ENCODE measurements around the gene SPPL2A. TPM values are rescaled to one million over a fixed set of nuclear protein-coding genes. Genes with fewer than 3 reads are reported as not detected.
A peak's percentile ranks its signal among the peaks of the same experiment; 100 is the strongest.

Gene SPPL2A
- total and polyA plus RNA-seq, 9 of the 15 experiments (the other 6 are each of a cell fraction or from before 2014, with no cell fraction given) = 9.8 to 66.1 (median 38.0) TPM

- TF ChIP-seq CEBPG (CRISPR knock-in tag; IDR thresholded peaks at IDR 0.05) = no peak; the same call in 1 of the 2 replicates
- peak in 1 of 2 experiments; percentile 61; a peak in 2 of 4 replicates for TF ChIP-seq CEBPG (tag; conservative IDR thresholded peaks at IDR 0.05 in 1 of 2, IDR thresholded peaks at IDR 0.05 in 1 of 2)
- peak; percentile 28 for TF ChIP-seq RNF2 (IDR thresholded peaks at IDR 0.05)
- TF ChIP-seq KLF6 (CRISPR knock-in tag; IDR thresholded peaks at IDR 0.05; ENCODE audit: borderline replicate concordance) = no peak
- TF ChIP-seq ZNF592 (IDR thresholded peaks at IDR 0.05) = peak; percentile 46; the same call in 1 of the 2 replicates
- peak; percentile 51; the same call in 1 of the 2 replicates for TF ChIP-seq MBD2 (IDR thresholded peaks at IDR 0.05; ENCODE audit: borderline replicate concordance, low read depth)
- no peak; the same call in 1 of the 2 replicates for TF ChIP-seq TARDBP (IDR thresholded peaks at IDR 0.05)
- no peak for TF ChIP-seq ZNF347 (CRISPR knock-in tag; IDR thresholded peaks at IDR 0.05; ENCODE audit: low read depth)
- no peak for TF ChIP-seq PHB2 (IDR thresholded peaks at IDR 0.05; ENCODE audit: low read depth)
- TF ChIP-seq SMARCE1 (IDR thresholded peaks at IDR 0.05) = peak; percentile 78
- no peak for TF ChIP-seq MGA (IDR thresholded peaks at IDR 0.05)
- no peak for TF ChIP-seq ZNF444 (CRISPR knock-in tag; IDR thresholded peaks at IDR 0.05)
- no peak for TF ChIP-seq BDP1 (IDR thresholded peaks at IDR 0.05; ENCODE audit: insufficient read depth, insufficient read length)
Observed at GRCh38 chr15:50765195-50765967, at the start of gene SPPL2A (continued).
